GM21360 (cell line): ENCODE results near the gene CALD1.

ENCODE experiments used
- ATAC-seq: cut with Tn5 transposase; IDR thresholded peaks from one replicate; pipeline ENCODE4 v1.9.1; 2021; ENCODE audit warnings: mild to moderate bottlenecking, moderate library complexity; ENCODE audit not compliant: unreplicated experiment

Gene CALD1

GRCh38 chr7:134920026-134920753 lies 140.8 kb downstream of the CALD1 start:
- ATAC-seq = no peak

GRCh38 chr7:134922720-134923704 lies 143.6 kb downstream of the CALD1 start:
- ATAC-seq = no peak

GRCh38 chr7:134925766-134926165 lies 146.3 kb downstream of the CALD1 start:
- no peak for ATAC-seq

GRCh38 chr7:134926396-134926795 lies 147.0 kb downstream of the CALD1 start:
- ATAC-seq = no peak

GRCh38 chr7:134927076-134927475 lies 147.6 kb downstream of the CALD1 start:
- no peak for ATAC-seq

GRCh38 chr7:134927723-134928122 lies 148.3 kb downstream of the CALD1 start:
- no peak for ATAC-seq

GRCh38 chr7:134928554-134928953 lies 149.1 kb downstream of the CALD1 start:
- no peak for ATAC-seq

GRCh38 chr7:134931487-134931886 lies 152.1 kb downstream of the CALD1 start:
- ATAC-seq = no peak

- peak; percentile 60 for ATAC-seq
Measured at GRCh38 chr7:134932707-134933370, 153.4 kb downstream of the CALD1 start.

- ATAC-seq = no peak
Measured at GRCh38 chr7:134933460-134934068, 154.1 kb downstream of the CALD1 start.

- no peak for ATAC-seq
Measured at GRCh38 chr7:134935701-134936100, 156.3 kb downstream of the CALD1 start.

GRCh38 chr7:134936893-134937510 lies 157.6 kb downstream of the CALD1 start:
- no peak for ATAC-seq

- no peak for ATAC-seq
Measured at GRCh38 chr7:134938141-134938540, 158.7 kb downstream of the CALD1 start.

GRCh38 chr7:134939136-134939535 lies 159.7 kb downstream of the CALD1 start:
- ATAC-seq = no peak

- no peak for ATAC-seq
Measured at GRCh38 chr7:134940729-134941128, 161.3 kb downstream of the CALD1 start.

GRCh38 chr7:134941185-134941900 lies 161.9 kb downstream of the CALD1 start:
- no peak for ATAC-seq

GRCh38 chr7:134941952-134942351 lies 162.5 kb downstream of the CALD1 start:
- ATAC-seq = no peak

GRCh38 chr7:134942690-134943466 lies 163.4 kb downstream of the CALD1 start:
- no peak for ATAC-seq

GRCh38 chr7:134943785-134944400 lies 164.5 kb downstream of the CALD1 start:
- ATAC-seq = no peak
